ENCODE data around the gene CD247.

The CD247 gene

DNA sequence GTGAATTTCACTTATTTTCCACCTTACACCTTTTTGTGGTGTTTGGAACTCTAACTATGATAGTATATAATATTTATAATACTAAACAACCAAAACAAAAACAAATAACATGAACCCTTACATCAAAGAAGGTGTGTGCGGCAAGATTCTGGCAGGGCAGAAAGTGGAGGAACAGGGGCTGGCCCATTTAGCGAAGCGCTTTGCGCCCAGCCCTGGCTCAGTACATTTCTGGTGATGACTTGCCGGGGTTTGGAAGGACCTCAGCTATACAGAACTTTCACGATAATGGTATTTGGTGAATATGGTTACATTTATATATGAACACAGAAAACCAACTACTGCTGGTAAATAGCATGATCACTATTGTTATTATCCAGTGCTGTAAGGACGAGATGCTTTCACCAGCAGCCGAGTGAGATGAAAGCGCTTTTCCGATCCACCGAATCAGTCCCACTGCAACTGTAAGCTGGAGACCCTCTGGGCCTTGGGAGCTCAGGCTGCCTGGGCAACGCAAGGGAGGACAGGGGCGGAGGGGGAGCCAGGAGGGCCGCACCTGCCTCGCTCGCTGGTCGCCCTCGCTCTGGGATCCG, 63.9 kb downstream of the CD247 start:
- 25 to 28% methylated on average over 18 to 19 of the region's 19 CpGs for WGBS, 2 experiments
- Histone ChIP-seq H3K27ac (ENCODE audit: insufficient read depth, low read depth, low read length, poor library complexity, severe bottlenecking) (no peak overlapping the region), H3K27me3 (ENCODE audit: control insufficient read depth, insufficient read depth, low read length, poor library complexity, severe bottlenecking) (peaks cover 35% of the 10 kb centered on the region), H3K36me3 (ENCODE audit: control insufficient read depth, insufficient read depth, low read length) (no peaks in the 10 kb centered on the region), H3K4me1 (ENCODE audit: control insufficient read depth, insufficient read depth, low read length) (peaks cover 18% of the 10 kb centered on the region), H3K4me3 (ENCODE audit: insufficient read depth, low read depth, low read length) (peak overlapping the region; percentile 57), H3K9me3 (ENCODE audit: control insufficient read depth, low read length) (no peaks in the 10 kb centered on the region)

DNA sequence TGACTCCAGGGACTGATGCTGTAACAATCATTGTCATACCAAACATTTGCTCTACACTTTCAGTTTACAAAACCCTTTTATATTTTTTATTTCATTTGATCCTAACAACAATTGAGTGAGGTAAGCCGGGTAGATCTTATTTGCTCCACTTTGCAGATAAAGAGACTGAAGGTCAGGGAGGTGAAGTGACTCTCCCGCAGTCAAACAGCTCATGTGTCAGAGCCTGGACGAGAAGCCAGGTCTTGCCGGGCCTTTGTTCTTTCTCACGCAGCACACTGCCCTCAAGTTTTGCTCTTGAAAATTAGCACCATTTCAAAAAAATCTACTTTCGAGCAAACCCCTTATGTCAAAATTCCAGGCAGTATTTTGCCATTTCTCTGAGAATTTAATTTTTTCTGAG, 65.2 kb downstream of the CD247 start:
- 47 to 55% methylated on average over 6 of the region's 6 CpGs for WGBS, 2 experiments
- no peak overlapping the region for H3K4me3 ChIP-seq (ENCODE audit: insufficient read depth, low read depth, low read length)
- no peaks in the 10 kb centered on the region for H3K36me3 ChIP-seq (ENCODE audit: control insufficient read depth, insufficient read depth, low read length)
- H3K4me1 ChIP-seq (ENCODE audit: control insufficient read depth, insufficient read depth, low read length), result peaks cover 18% of the 10 kb centered on the region
- no peaks in the 10 kb centered on the region for H3K9me3 ChIP-seq (ENCODE audit: control insufficient read depth, low read length)
- no peak overlapping the region for H3K27ac ChIP-seq (ENCODE audit: insufficient read depth, low read depth, low read length, poor library complexity, severe bottlenecking)
- H3K27me3 ChIP-seq (ENCODE audit: control insufficient read depth, insufficient read depth, low read length, poor library complexity, severe bottlenecking), result peaks cover 35% of the 10 kb centered on the region

GRCh38 chr1:167452483-167452882, 65.8 kb downstream of the CD247 start:
- 79 to 88% methylated on average over 8 of the region's 8 CpGs for WGBS, 2 experiments
- H3K36me3 ChIP-seq (ENCODE audit: control insufficient read depth, insufficient read depth, low read length), result no peaks in the 10 kb centered on the region
- H3K27me3 ChIP-seq (ENCODE audit: control insufficient read depth, insufficient read depth, low read length, poor library complexity, severe bottlenecking), result peaks cover 34% of the 10 kb centered on the region
- H3K9me3 ChIP-seq (ENCODE audit: control insufficient read depth, low read length), result no peaks in the 10 kb centered on the region
- no peak overlapping the region for H3K27ac ChIP-seq (ENCODE audit: insufficient read depth, low read depth, low read length, poor library complexity, severe bottlenecking)
- H3K4me1 ChIP-seq (ENCODE audit: control insufficient read depth, insufficient read depth, low read length), result peaks cover 18% of the 10 kb centered on the region
- no peak overlapping the region for H3K4me3 ChIP-seq (ENCODE audit: insufficient read depth, low read depth, low read length)

DNA sequence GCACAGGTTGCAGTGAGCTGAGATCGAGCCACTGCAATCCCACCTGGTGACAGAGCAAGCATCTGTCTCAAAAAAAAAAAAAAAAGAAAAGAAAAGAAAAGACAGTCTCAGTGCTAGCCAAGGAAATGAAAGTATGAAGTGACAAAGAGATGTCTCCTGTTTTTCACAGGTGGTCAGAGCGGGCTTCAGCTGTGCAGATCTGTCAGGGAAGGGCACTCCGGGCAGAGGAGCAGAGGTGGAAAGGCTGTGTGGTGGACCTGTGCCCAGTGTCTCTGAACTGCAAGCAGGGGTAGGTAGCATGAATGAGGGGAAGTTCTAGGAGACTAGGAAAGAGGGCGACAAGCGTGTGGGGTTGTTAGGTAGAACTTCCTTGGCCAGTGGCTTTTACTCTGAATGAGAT, 67.5 kb downstream of the CD247 start:
- Histone ChIP-seq H3K27me3 (ENCODE audit: control insufficient read depth, insufficient read depth, low read length, poor library complexity, severe bottlenecking) (peaks cover 17% of the 10 kb centered on the region), H3K36me3 (ENCODE audit: control insufficient read depth, insufficient read depth, low read length) (no peaks in the 10 kb centered on the region), H3K27ac (ENCODE audit: insufficient read depth, low read depth, low read length, poor library complexity, severe bottlenecking) (no peak overlapping the region), H3K9me3 (ENCODE audit: control insufficient read depth, low read length) (no peaks in the 10 kb centered on the region), H3K4me3 (ENCODE audit: insufficient read depth, low read depth, low read length) (no peak overlapping the region), H3K4me1 (ENCODE audit: control insufficient read depth, insufficient read depth, low read length) (peaks cover 12% of the 10 kb centered on the region)
- 83 to 85% methylated on average over 5 of the region's 5 CpGs for WGBS, 2 experiments

- H3K27me3 ChIP-seq (ENCODE audit: control insufficient read depth, insufficient read depth, low read length, poor library complexity, severe bottlenecking), result no peaks in the 10 kb centered on the region
- WGBS, 2 experiments, result 72 to 77% methylated on average over 9 to 10 of the region's 10 CpGs
- no peak overlapping the region for H3K4me3 ChIP-seq (ENCODE audit: insufficient read depth, low read depth, low read length)
- peaks cover 3% of the 10 kb centered on the region for H3K4me1 ChIP-seq (ENCODE audit: control insufficient read depth, insufficient read depth, low read length)
- H3K9me3 ChIP-seq (ENCODE audit: control insufficient read depth, low read length), result no peaks in the 10 kb centered on the region
- no peaks in the 10 kb centered on the region for H3K36me3 ChIP-seq (ENCODE audit: control insufficient read depth, insufficient read depth, low read length)
- no peak overlapping the region for H3K27ac ChIP-seq (ENCODE audit: insufficient read depth, low read depth, low read length, poor library complexity, severe bottlenecking)
Observed at GRCh38 chr1:167447521-167448136, 70.7 kb downstream of the CD247 start.

DNA sequence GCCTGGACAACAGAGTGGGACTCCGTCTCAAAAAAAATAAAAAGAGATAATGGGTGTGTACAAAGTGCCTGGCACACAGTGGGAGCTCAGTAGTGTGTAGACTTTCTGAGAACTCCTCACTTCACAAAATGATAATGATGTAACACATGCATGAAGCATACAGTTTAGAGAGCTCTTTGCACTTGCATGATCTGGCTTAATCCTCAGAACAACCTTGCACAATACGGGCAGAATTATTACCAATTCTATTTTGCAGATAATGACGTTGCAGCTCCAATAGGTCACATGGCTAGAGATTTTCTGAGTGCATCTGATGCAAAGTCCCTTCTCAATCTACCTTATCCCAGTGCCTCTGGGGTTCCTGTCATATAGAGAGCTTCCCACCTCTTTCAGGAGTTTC, 71.4 kb downstream of the CD247 start:
- Histone ChIP-seq H3K4me3 (ENCODE audit: insufficient read depth, low read depth, low read length) (no peak overlapping the region), H3K9me3 (ENCODE audit: control insufficient read depth, low read length) (no peaks in the 10 kb centered on the region), H3K27ac (ENCODE audit: insufficient read depth, low read depth, low read length, poor library complexity, severe bottlenecking) (no peak overlapping the region), H3K27me3 (ENCODE audit: control insufficient read depth, insufficient read depth, low read length, poor library complexity, severe bottlenecking) (no peaks in the 10 kb centered on the region), H3K36me3 (ENCODE audit: control insufficient read depth, insufficient read depth, low read length) (no peaks in the 10 kb centered on the region), H3K4me1 (ENCODE audit: control insufficient read depth, insufficient read depth, low read length) (no peaks in the 10 kb centered on the region)
- WGBS, 2 experiments, result 91 to 93% methylated on average over 3 of the region's 3 CpGs

GRCh38 chr1:167443757-167444156, 74.6 kb downstream of the CD247 start:
- no peak overlapping the region for H3K4me3 ChIP-seq (ENCODE audit: insufficient read depth, low read depth, low read length)
- peaks cover 21% of the 10 kb centered on the region for H3K27me3 ChIP-seq (ENCODE audit: control insufficient read depth, insufficient read depth, low read length, poor library complexity, severe bottlenecking)
- peaks cover 3% of the 10 kb centered on the region for H3K4me1 ChIP-seq (ENCODE audit: control insufficient read depth, insufficient read depth, low read length)
- 94 to 97% methylated on average over 5 of the region's 5 CpGs for WGBS, 2 experiments
- no peaks in the 10 kb centered on the region for H3K9me3 ChIP-seq (ENCODE audit: control insufficient read depth, low read length)
- no peaks in the 10 kb centered on the region for H3K36me3 ChIP-seq (ENCODE audit: control insufficient read depth, insufficient read depth, low read length)
- no peak overlapping the region for H3K27ac ChIP-seq (ENCODE audit: insufficient read depth, low read depth, low read length, poor library complexity, severe bottlenecking)

- peaks cover 3% of the 10 kb centered on the region for H3K4me1 ChIP-seq (ENCODE audit: control insufficient read depth, insufficient read depth, low read length)
- peaks cover 27% of the 10 kb centered on the region for H3K27me3 ChIP-seq (ENCODE audit: control insufficient read depth, insufficient read depth, low read length, poor library complexity, severe bottlenecking)
- H3K27ac ChIP-seq (ENCODE audit: insufficient read depth, low read depth, low read length, poor library complexity, severe bottlenecking), result no peak overlapping the region
- 92 to 93% methylated on average over 9 of the region's 9 CpGs for WGBS, 2 experiments
- H3K4me3 ChIP-seq (ENCODE audit: insufficient read depth, low read depth, low read length), result no peak overlapping the region
- no peaks in the 10 kb centered on the region for H3K9me3 ChIP-seq (ENCODE audit: control insufficient read depth, low read length)
- H3K36me3 ChIP-seq (ENCODE audit: control insufficient read depth, insufficient read depth, low read length), result no peaks in the 10 kb centered on the region
Observed at GRCh38 chr1:167442854-167443565, 75.3 kb downstream of the CD247 start.

- no peak overlapping the region for H3K27ac ChIP-seq (ENCODE audit: insufficient read depth, low read depth, low read length, poor library complexity, severe bottlenecking)
- 51 to 53% methylated on average over 12 of the region's 12 CpGs for WGBS, 2 experiments
- H3K4me1 ChIP-seq (ENCODE audit: control insufficient read depth, insufficient read depth, low read length), result peaks cover 3% of the 10 kb centered on the region
- H3K27me3 ChIP-seq (ENCODE audit: control insufficient read depth, insufficient read depth, low read length, poor library complexity, severe bottlenecking), result peaks cover 27% of the 10 kb centered on the region
- H3K36me3 ChIP-seq (ENCODE audit: control insufficient read depth, insufficient read depth, low read length), result no peaks in the 10 kb centered on the region
- no peak overlapping the region for H3K4me3 ChIP-seq (ENCODE audit: insufficient read depth, low read depth, low read length)
- no peaks in the 10 kb centered on the region for H3K9me3 ChIP-seq (ENCODE audit: control insufficient read depth, low read length)
Observed at GRCh38 chr1:167442142-167442848, 76.0 kb downstream of the CD247 start.

GRCh38 chr1:167441222-167441621, 77.1 kb downstream of the CD247 start:
- 94 to 96% methylated on average over 3 of the region's 3 CpGs for WGBS, 2 experiments
- Histone ChIP-seq H3K4me3 (ENCODE audit: insufficient read depth, low read depth, low read length) (no peak overlapping the region), H3K36me3 (ENCODE audit: control insufficient read depth, insufficient read depth, low read length) (no peaks in the 10 kb centered on the region), H3K9me3 (ENCODE audit: control insufficient read depth, low read length) (no peaks in the 10 kb centered on the region), H3K27me3 (ENCODE audit: control insufficient read depth, insufficient read depth, low read length, poor library complexity, severe bottlenecking) (peaks cover 27% of the 10 kb centered on the region), H3K27ac (ENCODE audit: insufficient read depth, low read depth, low read length, poor library complexity, severe bottlenecking) (no peak overlapping the region), H3K4me1 (ENCODE audit: control insufficient read depth, insufficient read depth, low read length) (peaks cover 3% of the 10 kb centered on the region)
